Lower leg skin (tissue), 4 donors: ENCODE data around the gene PDX1. TPM values are rescaled to one million over a fixed set of nuclear protein-coding genes. Genes with fewer than 3 reads are reported as not detected.

Source experiments
- DNase-seq, 2 donors: peaks; one replicate each; pipeline ENCODE4 v3.0.0-alpha.2; 2019; ENCODE audit warnings: low spot score in 2 of 2
- H3K4me3 ChIP-seq: fragments of 200-600 bp; sonication (generic); 2 replicates; pipeline ENCODE4 v1.5.1; 2017; ENCODE audit warnings: mild to moderate bottlenecking, low read depth; ENCODE audit not compliant: poor library complexity, severe bottlenecking
- POLR2A ChIP-seq, 2 donors: fragments of 450-650 bp; IDR thresholded peaks; one replicate each; pipeline ENCODE4 v1.6.1; 2016 to 2017; ENCODE audit warnings: antibody characterized with exemption in 2 of 2, mild to moderate bottlenecking in 1 of 2, moderate library complexity in 1 of 2
- WGBS, 2 donors: methylation state at CpG; one replicate each; pipeline ENCODE4 v1.1.5; 2018; 5-methylcytosine and 5-hydroxymethylcytosine counted together
- intact Hi-C: fragments of 100-400 bp; cut with DNase I; formaldehyde crosslinking; loops from one replicate; pipeline ENCODE4 v1.15.0; 2023; ENCODE audit warnings: low total_unique reads
- total RNA-seq, 4 donors: library from RNA; depleted of rRNA; stranded (reverse); fragments of >200 nt; gene quantifications; one replicate each; pipeline ENCODE4 v1.1.0, GENCODE V29; 2016
- TF ChIP-seq, protein P1 (sequence below), 3 donors: fragments of 450-650 bp; IDR thresholded peaks; one replicate each; pipeline ENCODE4 v1.5.1; 2016; ENCODE audit warnings: antibody characterized with exemption in 3 of 3, mild to moderate bottlenecking in 3 of 3, moderate library complexity in 2 of 3

The PDX1 gene
- total RNA-seq, 4 donors from 2014 or later, result not detected

DNA sequence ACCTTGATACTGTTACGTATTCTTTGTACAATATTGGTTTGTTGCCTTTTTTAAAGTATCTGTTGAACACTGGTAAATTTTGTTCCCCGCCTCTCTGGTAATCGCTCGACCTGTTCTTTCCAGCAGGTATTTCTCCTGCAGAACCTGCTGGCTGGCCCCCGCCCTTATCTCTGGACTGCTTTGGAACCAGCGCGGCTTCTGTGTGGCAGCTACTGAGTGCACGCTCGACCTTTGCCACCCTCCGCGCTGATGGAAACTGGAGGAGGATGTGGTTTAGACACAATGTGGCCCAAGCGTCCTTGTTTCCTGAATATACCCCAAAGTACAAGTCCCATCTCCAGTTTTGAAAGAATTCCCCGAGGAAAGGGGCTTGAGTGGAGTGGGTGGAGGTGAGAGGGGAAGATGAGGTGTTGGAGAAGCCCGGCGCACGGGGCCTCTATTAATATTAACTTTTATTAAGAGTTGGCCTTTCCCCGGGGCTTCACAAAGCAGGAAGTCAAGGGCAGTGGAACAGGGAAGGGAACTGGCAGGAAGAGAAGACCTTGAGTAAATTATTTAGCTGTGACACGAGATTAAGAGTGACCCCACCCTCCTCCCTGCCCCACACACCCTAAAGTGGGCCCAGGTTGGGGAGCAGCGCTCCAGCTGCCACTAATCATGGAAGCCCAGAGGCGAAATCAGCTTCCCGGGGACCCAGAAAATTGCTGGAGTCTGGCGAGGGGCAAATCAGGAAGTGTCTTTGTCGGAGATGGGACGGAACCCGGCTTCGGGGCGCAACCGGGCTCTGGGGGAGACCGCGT is 33.3 kb downstream of the PDX1 start:
- TF ChIP-seq, protein P1, sequence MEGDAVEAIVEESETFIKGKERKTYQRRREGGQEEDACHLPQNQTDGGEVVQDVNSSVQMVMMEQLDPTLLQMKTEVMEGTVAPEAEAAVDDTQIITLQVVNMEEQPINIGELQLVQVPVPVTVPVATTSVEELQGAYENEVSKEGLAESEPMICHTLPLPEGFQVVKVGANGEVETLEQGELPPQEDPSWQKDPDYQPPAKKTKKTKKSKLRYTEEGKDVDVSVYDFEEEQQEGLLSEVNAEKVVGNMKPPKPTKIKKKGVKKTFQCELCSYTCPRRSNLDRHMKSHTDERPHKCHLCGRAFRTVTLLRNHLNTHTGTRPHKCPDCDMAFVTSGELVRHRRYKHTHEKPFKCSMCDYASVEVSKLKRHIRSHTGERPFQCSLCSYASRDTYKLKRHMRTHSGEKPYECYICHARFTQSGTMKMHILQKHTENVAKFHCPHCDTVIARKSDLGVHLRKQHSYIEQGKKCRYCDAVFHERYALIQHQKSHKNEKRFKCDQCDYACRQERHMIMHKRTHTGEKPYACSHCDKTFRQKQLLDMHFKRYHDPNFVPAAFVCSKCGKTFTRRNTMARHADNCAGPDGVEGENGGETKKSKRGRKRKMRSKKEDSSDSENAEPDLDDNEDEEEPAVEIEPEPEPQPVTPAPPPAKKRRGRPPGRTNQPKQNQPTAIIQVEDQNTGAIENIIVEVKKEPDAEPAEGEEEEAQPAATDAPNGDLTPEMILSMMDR (IDR thresholded peaks at IDR 0.05), result no peak
- peak overlapping the region; percentile 34 for H3K4me3 ChIP-seq
- DNase-seq, result no peak
- intact Hi-C loops, result no loop called here
- WGBS, 2 donors, result 21 to 32% methylated on average over 30 of the region's 30 CpGs

- 2 to 3% methylated on average over 50 to 66 of the region's 71 CpGs for WGBS, 2 donors
- intact Hi-C loops, result no loop called here
- peak; percentile 46 to 91 for DNase-seq
- TF ChIP-seq POLR2A (IDR thresholded peaks at IDR 0.05), result no peak
- TF ChIP-seq, protein P1 (IDR thresholded peaks at IDR 0.05), result peak in 1 of 3 donors; percentile 29
- H3K4me3 ChIP-seq, result peak overlapping the region; percentile 34
Measured at GRCh38 chr13:27953676-27954405, 34.0 kb downstream of the PDX1 start.

DNA sequence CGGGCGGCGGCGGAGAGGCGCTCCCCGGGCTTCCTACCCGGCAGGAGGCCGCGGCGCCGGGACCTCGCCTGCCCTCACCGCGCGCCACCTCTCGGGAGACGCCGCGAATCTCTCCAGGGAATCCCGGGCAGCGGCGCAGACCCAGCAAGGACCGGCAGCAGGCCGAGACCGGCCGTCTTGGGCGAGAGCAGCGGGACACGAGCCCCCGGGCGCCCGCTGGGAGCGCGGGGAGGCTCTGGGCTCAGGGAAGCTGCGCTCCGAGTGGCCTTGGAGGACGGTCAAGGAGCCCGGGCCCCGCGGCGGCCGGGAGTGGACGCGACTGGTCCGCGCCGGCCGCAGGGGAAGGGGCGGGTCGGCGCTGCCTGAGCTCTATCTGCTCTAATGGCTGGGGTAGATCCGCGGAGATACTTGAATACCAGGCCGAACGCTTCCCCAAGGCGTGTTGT is 34.6 kb downstream of the PDX1 start:
- intact Hi-C loops, result no loop called here
- 7 to 8% methylated on average over 38 to 40 of the region's 56 CpGs for WGBS, 2 donors
- DNase-seq, result no peak
- TF ChIP-seq POLR2A (IDR thresholded peaks at IDR 0.05), result no peak
- TF ChIP-seq, protein P1 (IDR thresholded peaks at IDR 0.05), result no peak
- H3K4me3 ChIP-seq, result peak overlapping the region; percentile 34

- H3K4me3 ChIP-seq, result no peak overlapping the region
- TF ChIP-seq POLR2A (IDR thresholded peaks at IDR 0.05), result no peak
- TF ChIP-seq, protein P1 (IDR thresholded peaks at IDR 0.05), result no peak
- 76 to 78% methylated on average over 11 of the region's 11 CpGs for WGBS, 2 donors
- DNase-seq, result no peak
- intact Hi-C loops, result no loop called here
Measured at GRCh38 chr13:27955014-27955591, 35.3 kb downstream of the PDX1 start.

- no peak for DNase-seq
- 30 to 40% methylated on average over 5 of the region's 5 CpGs for WGBS, 2 donors
- no peak overlapping the region for H3K4me3 ChIP-seq
- intact Hi-C loops, result no loop called here
- no peak for TF ChIP-seq POLR2A (IDR thresholded peaks at IDR 0.05)
- TF ChIP-seq, protein P1 (IDR thresholded peaks at IDR 0.05), result no peak
Measured at GRCh38 chr13:27956576-27957300, 36.9 kb downstream of the PDX1 start.
